Left ventricle myocardium inferior (tissue), 1 donor: Measurements from ENCODE around the gene ZCCHC7. TPM values are rescaled to one million over a fixed set of nuclear protein-coding genes. Genes with fewer than 3 reads are reported as not detected.
"Not testable (repeated sequence)": the region's sequence is repeated elsewhere in the genome, so short reads cannot be mapped to it uniquely, and the experiment has no call there.

ENCODE experiments used
- DNase-seq: peaks from one replicate; pipeline ENCODE4 v3.0.0-alpha.2; 2020
- H3K27ac ChIP-seq: fragments of 200-600 bp; replicated peaks from 2 replicates; pipeline ENCODE4 v1.8.0; 2021
- H3K27me3 ChIP-seq: fragments of 200-600 bp; 2 replicates; pipeline ENCODE4 v1.8.0; 2021; ENCODE audit warnings: low read depth
- H3K36me3 ChIP-seq: fragments of 200-600 bp; 2 replicates; pipeline ENCODE4 v1.8.0; 2021
- H3K4me1 ChIP-seq: fragments of 200-600 bp; 2 replicates; pipeline ENCODE4 v1.8.0; 2021
- H3K4me3 ChIP-seq: fragments of 200-600 bp; 2 replicates; pipeline ENCODE4 v1.8.0; 2021; ENCODE audit warnings: mild to moderate bottlenecking, moderate library complexity
- H3K9me3 ChIP-seq: fragments of 200-600 bp; replicated peaks from 2 replicates; pipeline ENCODE4 v1.8.0; 2021
- CTCF ChIP-seq: fragments of 200-600 bp; IDR thresholded peaks from 2 replicates; pipeline ENCODE4 v1.8.0; 2021; ENCODE audit warnings: antibody characterized with exemption, mild to moderate bottlenecking, borderline replicate concordance
- intact Hi-C: fragments of 100-400 bp; cut with micrococcal nuclease; formaldehyde crosslinking; loops from one replicate; pipeline ENCODE4 v1.11.0; 2022
- total RNA-seq: library from RNA; stranded (reverse); fragmentation: NEBNext Ultra II Directional; extraction: Animal tissue kit (Norgen Biotek cat#: 25700); gene quantifications from one replicate; pipeline ENCODE4 v1.2.1, GENCODE V29; 2021
- donor health status: DM: no; HTN: yes; CAD: no; lungs with severe emphysema.

The ZCCHC7 gene
- total RNA-seq, 1 donor from 2014 or later = 8.1 TPM

DNA sequence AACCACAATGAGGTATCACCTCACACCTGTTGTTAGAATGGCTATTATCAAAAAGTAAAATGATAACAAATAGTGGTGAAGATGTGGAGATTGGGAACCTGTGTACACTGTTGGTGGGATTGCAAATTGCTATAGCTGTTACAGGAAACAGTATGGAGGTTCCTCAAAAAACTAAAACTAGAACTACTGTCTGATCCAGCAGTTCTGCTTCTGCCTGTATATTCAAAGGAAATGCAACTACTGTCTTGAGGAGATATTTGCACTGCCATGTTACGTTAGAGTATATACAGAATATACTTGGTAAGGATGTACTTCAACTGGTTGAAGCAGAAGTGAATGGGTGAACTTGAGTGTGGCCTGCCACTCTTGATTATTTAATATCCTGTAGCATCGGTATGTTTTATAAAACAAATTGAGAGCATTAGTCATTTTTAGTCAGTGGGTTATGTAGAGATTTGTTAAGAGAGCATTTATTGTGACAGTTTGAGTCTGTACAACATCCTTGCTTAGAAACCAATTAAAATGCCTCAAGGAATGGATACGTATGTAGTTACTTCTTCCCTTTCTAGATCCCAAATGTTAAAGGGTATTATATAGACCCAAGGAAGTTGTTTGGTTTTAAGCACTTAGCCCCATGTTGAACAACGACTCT is 37.5 kb downstream of the ZCCHC7 start:
- Histone ChIP-seq H3K4me3 (no peak overlapping the region), H3K27ac (no peak overlapping the region), H3K4me1 (no peaks in the 10 kb centered on the region), H3K36me3 (peaks cover 27% of the 10 kb centered on the region), H3K9me3 (no peaks in the 10 kb centered on the region), H3K27me3 (no peaks in the 10 kb centered on the region)
- DNase-seq = no peak
- TF ChIP-seq CTCF = no peak
- intact Hi-C loops = no loop called here

GRCh38 chr9:37163299-37163698 is 42.9 kb downstream of the ZCCHC7 start:
- Histone ChIP-seq H3K27me3 (no peaks in the 10 kb centered on the region), H3K36me3 (peaks cover 18% of the 10 kb centered on the region), H3K27ac (no peak overlapping the region), H3K4me1 (no peaks in the 10 kb centered on the region), H3K9me3 (peaks cover 11% of the 10 kb centered on the region), H3K4me3 (no peak overlapping the region)
- no peak for TF ChIP-seq CTCF
- no peak for DNase-seq
- intact Hi-C loops = no loop called here

GRCh38 chr9:37164335-37164734 is 44.0 kb downstream of the ZCCHC7 start:
- H3K9me3 ChIP-seq = peaks cover 11% of the 10 kb centered on the region
- H3K27ac ChIP-seq, H3K4me1 ChIP-seq, intact Hi-C loops, H3K27me3 ChIP-seq, DNase-seq, H3K4me3 ChIP-seq: not testable (repeated sequence)
- H3K36me3 ChIP-seq = peaks cover 18% of the 10 kb centered on the region

- H3K4me1 ChIP-seq = peaks cover 4% of the 10 kb centered on the region
- no peak for TF ChIP-seq CTCF
- no peaks in the 10 kb centered on the region for H3K27me3 ChIP-seq
- H3K9me3 ChIP-seq = peaks cover 11% of the 10 kb centered on the region
- H3K27ac ChIP-seq = no peak overlapping the region
- H3K4me3 ChIP-seq = no peak overlapping the region
- intact Hi-C loops = no loop called here
- H3K36me3 ChIP-seq = peaks cover 14% of the 10 kb centered on the region
- no peak for DNase-seq
Measured at GRCh38 chr9:37165644-37166043, 45.3 kb downstream of the ZCCHC7 start.

GRCh38 chr9:37167456-37168047 is 47.2 kb downstream of the ZCCHC7 start:
- Histone ChIP-seq H3K36me3 (peaks cover 5% of the 10 kb centered on the region), H3K27ac (no peak overlapping the region), H3K4me1 (peaks cover 4% of the 10 kb centered on the region), H3K9me3 (peaks cover 11% of the 10 kb centered on the region), H3K27me3 (no peaks in the 10 kb centered on the region), H3K4me3 (no peak overlapping the region)
- no peak for DNase-seq
- intact Hi-C loops = no loop called here
- TF ChIP-seq CTCF = no peak

DNA sequence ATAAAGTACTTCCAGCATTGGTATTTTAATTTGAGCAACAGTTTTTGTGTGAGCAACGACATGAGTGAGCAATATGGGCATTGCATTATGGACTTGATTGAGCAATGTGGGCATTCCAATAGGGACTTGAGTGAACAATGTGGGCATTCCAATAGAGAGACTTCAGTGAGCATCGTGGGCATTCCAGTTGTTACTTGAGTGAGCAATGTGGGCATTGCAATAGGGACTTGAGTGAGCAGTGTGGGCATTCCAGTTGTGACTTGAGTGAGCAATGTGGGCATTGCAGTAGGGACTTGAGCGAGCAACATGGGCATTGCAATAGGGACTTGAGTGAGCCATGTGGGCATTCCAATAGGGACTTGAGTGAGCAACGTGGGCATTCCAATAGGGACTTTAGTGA is 52.2 kb downstream of the ZCCHC7 start:
- Histone ChIP-seq H3K27ac (no peak overlapping the region), H3K36me3 (no peaks in the 10 kb centered on the region), H3K27me3 (no peaks in the 10 kb centered on the region), H3K4me3 (no peak overlapping the region), H3K4me1 (peaks cover 4% of the 10 kb centered on the region), H3K9me3 (peaks cover 2% of the 10 kb centered on the region)
- intact Hi-C loops = no loop called here
- TF ChIP-seq CTCF = no peak
- DNase-seq = no peak
